ENCODE measurements around the gene CDK13.

DNA sequence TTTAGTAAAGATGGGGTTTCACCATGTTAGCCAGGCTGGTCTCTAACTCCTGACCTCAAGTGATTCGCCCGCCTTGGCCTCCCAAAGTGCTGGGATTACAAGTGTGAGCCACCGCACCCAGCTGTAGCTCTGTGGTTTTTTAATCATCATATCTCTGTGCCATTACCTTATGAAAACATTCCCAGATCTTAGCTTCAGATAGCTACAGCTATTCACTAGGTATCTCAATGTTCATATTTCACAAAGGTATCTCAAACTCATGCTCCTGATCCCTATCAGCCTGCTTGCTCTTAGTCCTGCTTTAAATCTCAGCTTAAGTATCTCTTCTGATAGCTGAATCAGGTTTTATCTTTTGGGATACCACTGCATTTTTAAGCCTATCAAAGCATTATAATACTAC is 74.8 kb downstream of the CDK13 start:
- TF ChIP-seq, protein P1, sequence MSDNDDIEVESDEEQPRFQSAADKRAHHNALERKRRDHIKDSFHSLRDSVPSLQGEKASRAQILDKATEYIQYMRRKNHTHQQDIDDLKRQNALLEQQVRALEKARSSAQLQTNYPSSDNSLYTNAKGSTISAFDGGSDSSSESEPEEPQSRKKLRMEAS (IDR thresholded peaks at IDR 0.05) = no peak
- TF ChIP-seq EP300 (IDR thresholded peaks at IDR 0.05; ENCODE audit: borderline replicate concordance) (no peak), TAF1 (IDR thresholded peaks at IDR 0.05; ENCODE audit: low read depth) (no peak), RAD21 (IDR thresholded peaks at IDR 0.05; ENCODE audit: low read depth) (no peak), TEAD4 (IDR thresholded peaks at IDR 0.05) (no peak), ZBTB7A (IDR thresholded peaks at IDR 0.05; ENCODE audit: low read depth) (no peak), EGR1 (IDR thresholded peaks at IDR 0.05) (no peak), CREB1 (IDR thresholded peaks at IDR 0.05; ENCODE audit: low read depth) (no peak)
- TF ChIP-seq, protein P2, sequence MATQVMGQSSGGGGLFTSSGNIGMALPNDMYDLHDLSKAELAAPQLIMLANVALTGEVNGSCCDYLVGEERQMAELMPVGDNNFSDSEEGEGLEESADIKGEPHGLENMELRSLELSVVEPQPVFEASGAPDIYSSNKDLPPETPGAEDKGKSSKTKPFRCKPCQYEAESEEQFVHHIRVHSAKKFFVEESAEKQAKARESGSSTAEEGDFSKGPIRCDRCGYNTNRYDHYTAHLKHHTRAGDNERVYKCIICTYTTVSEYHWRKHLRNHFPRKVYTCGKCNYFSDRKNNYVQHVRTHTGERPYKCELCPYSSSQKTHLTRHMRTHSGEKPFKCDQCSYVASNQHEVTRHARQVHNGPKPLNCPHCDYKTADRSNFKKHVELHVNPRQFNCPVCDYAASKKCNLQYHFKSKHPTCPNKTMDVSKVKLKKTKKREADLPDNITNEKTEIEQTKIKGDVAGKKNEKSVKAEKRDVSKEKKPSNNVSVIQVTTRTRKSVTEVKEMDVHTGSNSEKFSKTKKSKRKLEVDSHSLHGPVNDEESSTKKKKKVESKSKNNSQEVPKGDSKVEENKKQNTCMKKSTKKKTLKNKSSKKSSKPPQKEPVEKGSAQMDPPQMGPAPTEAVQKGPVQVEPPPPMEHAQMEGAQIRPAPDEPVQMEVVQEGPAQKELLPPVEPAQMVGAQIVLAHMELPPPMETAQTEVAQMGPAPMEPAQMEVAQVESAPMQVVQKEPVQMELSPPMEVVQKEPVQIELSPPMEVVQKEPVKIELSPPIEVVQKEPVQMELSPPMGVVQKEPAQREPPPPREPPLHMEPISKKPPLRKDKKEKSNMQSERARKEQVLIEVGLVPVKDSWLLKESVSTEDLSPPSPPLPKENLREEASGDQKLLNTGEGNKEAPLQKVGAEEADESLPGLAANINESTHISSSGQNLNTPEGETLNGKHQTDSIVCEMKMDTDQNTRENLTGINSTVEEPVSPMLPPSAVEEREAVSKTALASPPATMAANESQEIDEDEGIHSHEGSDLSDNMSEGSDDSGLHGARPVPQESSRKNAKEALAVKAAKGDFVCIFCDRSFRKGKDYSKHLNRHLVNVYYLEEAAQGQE (IDR thresholded peaks at IDR 0.05; ENCODE audit: low read depth) = no peak

All from Ishikawa (cell line).